Stimulated activated CD8-positive, alpha-beta memory T cell treated with anti-CD3 and anti-CD28 coated beads, Interleukin-15, amount 100 ng/mL, for 4 hours (primary cell): ENCODE results near the gene TYMP.

Experiments
- DNase-seq, 2 donors: peaks; one replicate each; pipeline ENCODE4 v3.0.0-alpha.2; 2020; ENCODE audit warnings: low read depth in 2 of 2

TYMP gene

GRCh38 chr22:50529897-50530579 lies at the start of gene TYMP:
TYMP (minus strand) TSS chr22:50530012; CDS start chr22:50529709, 303 bp downstream.
- peak in 1 of 2 donors; percentile 61 for DNase-seq

DNA sequence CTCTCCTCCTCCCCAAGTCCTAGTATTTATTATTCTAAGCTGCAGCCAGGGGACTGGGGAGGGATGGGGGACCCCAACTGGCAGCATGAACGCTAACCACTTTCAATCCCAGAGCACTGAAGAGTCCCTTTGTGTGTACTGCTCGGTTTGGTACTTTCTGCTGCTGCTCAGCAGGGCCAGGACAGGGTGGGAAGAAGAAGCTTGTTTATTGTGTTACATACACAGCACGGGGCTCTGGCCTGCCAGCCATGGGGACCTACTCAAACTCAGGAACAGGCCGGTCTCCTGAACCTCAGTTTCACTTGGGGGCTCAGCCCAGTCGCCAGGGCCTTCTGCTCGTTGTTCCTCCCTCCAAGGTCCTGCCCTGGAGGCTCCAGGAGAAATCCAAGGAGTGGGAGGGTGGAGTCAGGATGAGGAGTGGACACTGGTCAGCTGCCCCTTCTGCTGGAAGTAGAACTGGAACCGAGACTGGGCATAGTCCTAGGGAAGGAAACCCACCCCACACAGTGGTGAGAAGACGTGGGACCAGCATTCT lies 49.0 kb upstream of the TYMP start:
- no peak for DNase-seq

GRCh38 chr22:50577987-50578775 lies 48.4 kb upstream of the TYMP start, which contains the start of gene CPT1B:
CPT1B (minus strand) TSS chr22:50578427; CDS start chr22:50577915, 512 bp downstream.
- DNase-seq: no peak

- no peak for DNase-seq
These were observed 47.8 kb upstream of the TYMP start for GRCh38 chr22:50577697-50577986.

- no peak for DNase-seq
These were observed 47.2 kb upstream of the TYMP start for GRCh38 chr22:50576806-50577696.

GRCh38 chr22:50576070-50576469 lies 46.3 kb upstream of the TYMP start:
- DNase-seq: no peak

DNA sequence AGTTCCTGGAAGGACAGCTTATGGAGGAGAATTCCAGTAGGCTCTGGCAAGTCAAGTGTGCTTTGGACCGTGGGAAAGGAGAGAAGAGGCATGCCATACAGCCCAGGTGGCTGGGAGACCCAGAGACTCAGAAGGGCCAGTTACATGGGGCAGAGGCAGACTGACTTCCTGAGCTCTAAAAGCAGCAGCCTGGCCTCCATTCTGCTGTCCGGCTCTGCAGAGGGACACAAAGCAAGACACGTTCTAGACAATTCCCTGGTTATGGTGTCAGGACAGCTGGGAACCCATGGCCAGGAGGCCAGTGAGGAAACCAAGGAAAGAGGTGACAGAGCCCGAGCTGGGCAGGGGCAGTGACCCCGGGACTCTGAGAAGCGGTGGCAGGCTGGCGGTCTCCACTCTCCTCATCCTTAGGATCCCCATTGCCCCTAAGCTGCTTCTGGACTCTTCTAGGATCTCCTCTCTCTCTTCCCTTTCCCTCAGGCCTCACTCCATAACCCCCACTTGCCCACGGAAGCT lies 45.7 kb upstream of the TYMP start:
- DNase-seq: no peak

GRCh38 chr22:50574383-50574755 lies 44.6 kb upstream of the TYMP start:
- DNase-seq: no peak

DNA sequence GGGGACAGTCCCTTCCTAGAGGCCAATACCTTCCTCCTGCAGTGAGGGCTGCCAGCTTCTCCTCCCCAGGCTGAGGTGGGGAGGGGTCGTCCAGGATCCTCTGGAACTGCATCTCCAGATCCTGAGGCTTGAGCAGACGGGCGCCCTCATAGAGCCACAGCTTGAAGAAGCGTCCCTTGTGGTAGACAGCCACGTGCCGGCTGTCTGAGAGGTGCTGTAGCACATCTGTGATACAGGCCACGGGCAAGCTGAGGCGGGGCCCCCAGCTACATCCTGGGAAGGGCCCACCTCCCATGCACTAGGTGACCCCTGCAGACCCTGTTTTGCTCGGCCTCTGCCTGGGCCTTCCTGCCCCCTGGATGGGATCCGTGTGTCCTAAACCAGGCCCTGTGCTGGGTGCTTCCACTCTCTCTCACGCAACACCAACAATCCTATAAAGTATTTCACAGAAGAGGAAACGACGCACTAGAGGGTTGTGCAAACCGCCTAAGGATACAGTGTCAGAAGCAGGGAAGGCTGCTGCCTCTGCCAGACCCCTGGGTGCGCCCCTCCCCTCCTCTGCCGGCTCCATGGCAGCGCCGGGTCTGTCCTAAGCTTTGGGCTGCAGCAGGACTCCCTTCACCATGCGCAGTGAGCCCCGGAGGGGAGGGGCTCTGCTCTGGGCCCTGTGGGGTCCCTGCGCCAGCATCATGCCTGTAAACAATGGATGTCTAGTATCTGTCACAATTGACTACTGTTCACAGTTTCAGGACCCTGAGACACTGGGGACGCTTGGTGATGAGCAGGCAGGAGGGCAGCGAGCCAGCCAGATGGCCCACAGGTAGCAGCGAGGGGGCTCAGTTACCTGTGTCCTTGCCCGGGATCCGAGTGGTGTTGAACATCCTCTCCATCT lies 43.9 kb upstream of the TYMP start:
- no peak for DNase-seq

GRCh38 chr22:50572965-50573364 lies 43.2 kb upstream of the TYMP start:
- no peak for DNase-seq

DNA sequence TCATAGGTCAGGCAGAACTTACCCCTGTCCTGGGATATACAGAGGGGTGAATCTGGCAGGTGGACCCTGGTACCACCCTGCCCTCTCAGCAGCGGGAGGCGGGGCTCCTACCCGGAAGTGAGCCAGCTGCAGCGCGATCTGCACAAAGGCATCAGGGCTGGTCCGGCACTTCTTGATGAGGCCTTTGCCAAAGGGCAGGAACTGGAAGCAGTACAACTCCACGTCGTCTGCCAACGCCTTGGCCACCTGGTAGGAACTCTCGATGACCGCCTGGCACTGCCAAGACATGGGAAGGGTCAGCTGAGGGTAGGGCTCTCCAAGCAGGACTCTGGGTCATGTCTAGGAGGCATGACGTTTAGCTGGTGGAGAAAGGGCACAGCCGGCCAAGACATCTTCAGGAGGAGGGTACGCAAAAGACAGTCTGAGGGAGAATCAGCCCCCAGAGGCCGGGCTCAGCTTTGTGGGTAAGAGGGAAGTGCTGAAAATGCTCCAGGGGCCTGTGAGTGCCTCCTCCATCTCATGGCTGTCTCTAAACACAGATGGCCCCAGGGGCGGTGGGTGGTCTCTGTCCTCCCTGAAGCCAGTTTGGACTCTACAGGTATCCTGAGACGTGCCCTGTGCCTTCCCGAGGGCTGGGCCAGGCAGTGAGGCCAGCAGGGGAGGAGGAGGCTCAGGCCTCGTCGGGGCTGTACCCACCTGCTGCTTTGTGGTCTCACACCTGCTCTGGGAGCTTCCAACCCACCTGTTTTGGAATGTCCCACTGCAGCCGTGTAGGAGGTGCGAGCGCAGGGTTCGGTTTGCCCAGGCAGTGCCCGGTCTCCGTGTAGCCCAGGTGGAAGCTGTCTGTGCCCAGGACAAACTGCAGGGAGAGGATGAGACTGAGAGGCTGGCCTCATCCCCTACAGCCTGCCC lies 41.7 kb upstream of the TYMP start:
- no peak for DNase-seq

DNA sequence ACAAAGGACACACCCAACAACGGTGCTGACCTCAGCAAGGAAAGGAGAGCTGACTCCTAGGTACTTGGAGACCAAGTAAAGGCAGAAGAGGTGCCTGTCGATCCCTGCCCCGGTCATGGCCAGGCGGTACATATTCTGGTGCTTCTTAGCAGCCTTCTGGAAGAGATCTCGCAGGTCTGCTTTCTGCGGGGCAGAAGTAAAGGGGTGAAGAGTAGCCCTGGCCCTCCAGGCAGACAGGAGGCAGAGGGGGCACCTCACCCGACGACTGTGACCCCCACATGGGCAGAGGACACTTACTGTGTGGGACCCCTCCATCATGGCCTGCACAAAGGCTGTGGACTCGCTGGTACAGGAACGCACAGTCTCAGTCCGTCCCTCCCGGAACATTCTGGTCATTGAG lies 41.0 kb upstream of the TYMP start:
- DNase-seq: no peak

GRCh38 chr22:50569896-50570535 lies 40.2 kb upstream of the TYMP start:
- no peak for DNase-seq

GRCh38 chr22:50569041-50569459 lies 39.2 kb upstream of the TYMP start:
- DNase-seq: no peak

DNA sequence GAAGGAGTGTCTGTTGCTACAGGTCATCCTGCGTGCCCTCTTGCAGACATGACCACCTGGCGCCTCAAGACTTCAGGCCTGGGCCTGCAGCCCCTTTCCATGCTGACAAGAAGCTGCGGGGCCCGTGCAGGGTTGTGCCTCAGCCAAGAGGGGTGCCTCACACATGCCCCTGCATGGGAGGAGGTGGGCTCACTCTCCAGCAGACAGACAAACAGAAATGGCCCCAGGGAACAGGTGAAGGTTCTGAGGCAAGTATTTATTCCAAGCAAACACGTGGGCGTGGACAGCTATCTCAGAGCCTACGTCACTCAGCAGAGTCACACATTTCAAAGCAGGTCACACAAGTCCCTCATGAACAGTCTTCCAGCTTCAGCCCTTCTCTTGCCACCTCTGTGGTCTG lies 38.8 kb upstream of the TYMP start:
- no peak for DNase-seq

- DNase-seq: no peak
These were observed 38.0 kb upstream of the TYMP start for GRCh38 chr22:50567721-50568252.

GRCh38 chr22:50564289-50564688 lies 34.5 kb upstream of the TYMP start:
- DNase-seq: no peak

DNA sequence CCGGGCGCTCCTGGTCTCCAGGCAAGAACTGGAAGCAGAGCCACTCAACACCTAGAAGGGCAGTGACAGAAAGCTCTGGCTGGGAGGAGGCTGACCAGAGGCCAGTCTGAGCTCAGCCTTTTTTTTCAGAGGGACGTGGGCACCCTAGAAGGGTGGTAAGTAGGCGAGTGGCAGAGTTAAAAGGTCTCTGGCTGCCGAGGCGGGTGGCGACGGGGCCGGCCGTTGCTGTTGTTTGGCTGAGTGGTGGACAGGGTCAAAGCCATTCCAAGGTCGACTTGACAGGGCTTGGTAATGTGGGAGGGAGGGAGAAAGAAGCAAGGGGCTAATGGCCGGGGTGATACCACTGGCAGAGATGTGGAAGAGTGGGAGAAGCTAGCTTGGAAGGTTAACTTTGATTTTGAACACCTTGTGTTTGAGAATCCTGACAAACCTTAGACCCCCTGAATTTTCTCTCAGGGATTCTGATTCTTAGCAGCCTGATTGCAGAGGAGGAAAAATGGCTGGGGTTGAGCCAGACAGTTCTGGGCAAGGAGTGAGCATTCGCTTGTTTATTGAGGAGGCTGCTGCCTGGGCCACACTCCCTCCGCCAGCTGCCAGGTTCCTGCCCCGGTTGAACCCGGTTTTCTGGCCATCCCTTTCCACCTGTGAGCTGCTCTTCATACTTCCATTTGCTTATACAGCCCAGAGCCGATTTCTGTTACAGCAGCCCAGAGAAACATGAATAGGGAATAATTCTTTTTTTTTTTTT lies 33.8 kb upstream of the TYMP start:
- no peak for DNase-seq
